Measurements from ENCODE around the gene AKAP11.

GRCh38 chr13:42279080-42279479 is 7.1 kb downstream of the AKAP11 start:
- TF ChIP-seq CTCF (IDR thresholded peaks at IDR 0.05) = no peak
- no peak for TF ChIP-seq POLR2A (IDR thresholded peaks at IDR 0.05)
